ENCODE measurements around the gene RPS6KB2.

RPS6KB2 gene

GRCh38 chr11:67431346-67432249, 3.3 kb downstream of the RPS6KB2 start:
- DNase-seq, result no peak

GRCh38 chr11:67432655-67433349, 4.5 kb downstream of the RPS6KB2 start:
- DNase-seq, result no peak

GRCh38 chr11:67433536-67434394, 5.5 kb downstream of the RPS6KB2 start:
- DNase-seq, result no peak

- DNase-seq, result no peak
Measured at GRCh38 chr11:67434395-67434881, 6.1 kb downstream of the RPS6KB2 start.

- no peak for DNase-seq
Measured at GRCh38 chr11:67435031-67435726, 6.9 kb downstream of the RPS6KB2 start.

- DNase-seq, result no peak
Measured at GRCh38 chr11:67435727-67436458, 7.6 kb downstream of the RPS6KB2 start.

GRCh38 chr11:67436459-67437081, 8.3 kb downstream of the RPS6KB2 start:
- DNase-seq, result no peak

- no peak for DNase-seq
Measured at GRCh38 chr11:67437082-67437808, 9.0 kb downstream of the RPS6KB2 start, which contains the start of gene PTPRCAP. PTPRCAP (minus strand) TSS chr11:67437682; CDS start chr11:67437619, 63 bp downstream.

GRCh38 chr11:67437809-67438157, 9.5 kb downstream of the RPS6KB2 start:
- no peak for DNase-seq

- DNase-seq, result no peak
Measured at GRCh38 chr11:67438158-67438902, 10.0 kb downstream of the RPS6KB2 start.

GRCh38 chr11:67439321-67440228, 11.3 kb downstream of the RPS6KB2 start:
- DNase-seq, result no peak

- DNase-seq, result no peak
Measured at GRCh38 chr11:67440229-67441097, 12.2 kb downstream of the RPS6KB2 start.

GRCh38 chr11:67441098-67441563, 12.8 kb downstream of the RPS6KB2 start:
- DNase-seq, result no peak

- DNase-seq, result peak in 1 of 2 experiments; percentile 5
Measured at GRCh38 chr11:67441731-67442351, 13.5 kb downstream of the RPS6KB2 start.

- DNase-seq, result no peak
Measured at GRCh38 chr11:67442504-67443404, 14.5 kb downstream of the RPS6KB2 start.

- no peak for DNase-seq
Measured at GRCh38 chr11:67445515-67445914, 17.2 kb downstream of the RPS6KB2 start.
